ENCODE measurements around the gene PDS5B. TPM values are rescaled to one million over a fixed set of nuclear protein-coding genes. Genes with fewer than 3 reads are reported as not detected.
"Not testable (repeated sequence)": the region's sequence is repeated elsewhere in the genome, so short reads cannot be mapped to it uniquely, and the experiment has no call there.

PDS5B gene
- total and polyA plus RNA-seq, 9 of the 15 experiments (the other 6 are each of a cell fraction or from before 2014, with no cell fraction given) = 6.2 to 23.7 (median 13.1) TPM

- TF ChIP-seq U2AF2 (optimal IDR thresholded peaks at IDR 0.05; ENCODE audit: low read depth, low read length) = no peak
Observed at GRCh38 chr13:32720026-32720425, 133.8 kb downstream of the PDS5B start (continued).

DNA sequence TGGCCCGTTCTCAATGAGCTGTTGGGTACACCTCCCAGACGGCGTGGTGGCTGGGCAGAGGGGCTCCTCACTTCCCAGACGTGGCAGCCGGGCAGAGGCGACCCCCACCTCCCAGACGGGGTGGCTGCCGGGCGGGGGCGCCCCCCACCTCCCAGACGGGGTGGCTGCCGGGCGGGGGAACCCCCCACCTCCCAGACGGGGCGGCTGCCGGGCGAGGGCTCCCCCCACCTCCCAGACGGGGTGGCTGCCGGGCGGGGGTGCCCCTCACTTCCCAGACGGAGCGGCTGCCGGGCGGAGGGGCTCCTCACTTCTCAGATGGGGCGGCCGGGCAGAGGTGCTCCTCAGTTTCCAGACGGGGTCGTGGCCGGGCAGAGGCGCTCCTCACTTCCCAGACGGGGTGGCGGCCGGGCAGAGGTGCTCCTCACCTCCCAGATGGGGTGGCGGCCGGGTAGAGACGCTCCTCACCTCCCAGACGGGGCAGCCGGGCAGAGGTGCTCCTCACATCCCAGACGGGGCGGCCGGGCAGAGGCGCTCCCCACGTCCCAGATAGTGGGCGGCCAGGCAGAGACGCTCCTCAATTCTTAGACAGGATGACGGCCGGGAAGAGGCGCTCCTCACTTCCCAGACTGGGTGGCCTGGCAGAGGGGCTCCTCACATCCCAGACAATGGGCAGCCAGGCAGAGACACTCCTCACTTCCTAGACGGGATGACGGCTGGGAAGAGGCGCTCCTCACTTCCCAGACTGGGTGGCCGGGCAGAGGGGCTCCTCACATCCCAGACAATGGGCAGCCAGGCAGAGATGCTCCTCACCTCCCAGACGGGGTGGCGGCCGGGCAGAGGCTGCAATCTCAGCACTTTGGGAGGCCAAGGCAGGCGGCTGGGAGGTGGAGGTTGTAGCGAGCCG is 135.1 kb downstream of the PDS5B start:
- H2AFZ ChIP-seq (ENCODE audit: low read depth, low read length); CTCF ChIA-PET (ENCODE audit: low intra/inter-chr PET ratio); intact Hi-C loops (cut with micrococcal nuclease); H3K9ac ChIP-seq (ENCODE audit: insufficient read depth in 1 of 2, low read depth in 2 of 2, low read length in 2 of 2); H3K36me3 ChIP-seq (ENCODE audit: control insufficient read depth, insufficient read depth, low read length); H3K4me1 ChIP-seq (replicated peaks in 1 of 2; ENCODE audit: control insufficient read depth in 2 of 2, insufficient read depth in 2 of 2, low read length in 2 of 2); H3K4me2 ChIP-seq (ENCODE audit: insufficient read depth, low read length); H3K79me2 ChIP-seq (ENCODE audit: control insufficient read depth, insufficient read depth, low read length); FAIRE-seq; H3K4me3 ChIP-seq; in situ Hi-C loops (cut with MboI); DNase-seq (ENCODE audit: extremely low read depth in 1 of 4, low spot score in 3 of 4); H3K27ac ChIP-seq (ENCODE audit: extremely low read depth, low read depth, low read length); ATAC-seq; H3K27me3 ChIP-seq (ENCODE audit: control insufficient read depth in 2 of 2, insufficient read depth in 2 of 2, low read length in 2 of 2); H3K9me3 ChIP-seq (replicated peaks; ENCODE audit: control insufficient read depth, insufficient read depth, low read depth, low read length); POLR2A ChIA-PET; H3K9me1 ChIP-seq (ENCODE audit: control insufficient read depth, insufficient read depth, low read length); H4K20me1 ChIP-seq (replicated peaks; ENCODE audit: control insufficient read depth, insufficient read depth, low read length); BruUV-seq (replicated peaks): not testable (repeated sequence)
- 100% methylated on average over 1 of the region's 58 CpGs for WGBS (ENCODE audit: insufficient coverage, low coverage, missing lambda C conversion rate)

DNA sequence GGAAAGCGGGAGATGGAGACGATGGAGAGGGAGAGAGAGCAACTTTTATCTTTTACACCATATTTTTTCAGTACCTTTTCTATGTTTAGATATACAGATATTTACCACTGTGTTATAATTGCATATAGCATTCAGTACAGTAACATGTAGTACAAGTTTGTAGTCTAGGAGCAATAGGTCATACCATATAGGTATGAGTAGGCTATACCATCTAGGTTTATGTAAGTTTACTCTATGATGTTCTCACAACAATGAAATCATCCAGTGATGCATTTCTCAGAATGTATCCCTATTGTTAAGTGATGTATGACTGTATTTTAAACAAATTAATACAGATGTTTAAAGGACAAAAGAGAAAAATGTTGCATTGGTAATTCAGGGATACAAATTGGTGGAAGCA is 136.1 kb downstream of the PDS5B start:
- no peaks in the 10 kb centered on the region for H3K9me3 ChIP-seq (replicated peaks; ENCODE audit: control insufficient read depth, insufficient read depth, low read depth, low read length)
- no peak overlapping the region for H3K27ac ChIP-seq (ENCODE audit: extremely low read depth, low read depth, low read length)
- no peaks in the 10 kb centered on the region for H3K9me1 ChIP-seq (ENCODE audit: control insufficient read depth, insufficient read depth, low read length)
- no peaks in the 10 kb centered on the region; the same call in 2 of the 3 replicates for H3K36me3 ChIP-seq (ENCODE audit: control insufficient read depth, insufficient read depth, low read length)
- in situ Hi-C loops (cut with MboI) = no loop called here
- no peaks in the 10 kb centered on the region for H3K4me1 ChIP-seq (replicated peaks in 1 of 2; ENCODE audit: control insufficient read depth in 2 of 2, insufficient read depth in 2 of 2, low read length in 2 of 2)
- H3K9ac ChIP-seq (ENCODE audit: insufficient read depth in 1 of 2, low read depth in 2 of 2, low read length in 2 of 2) = no peak overlapping the region
- H3K27me3 ChIP-seq (ENCODE audit: control insufficient read depth in 2 of 2, insufficient read depth in 2 of 2, low read length in 2 of 2) = no peaks in the 10 kb centered on the region
- POLR2A ChIA-PET = no interaction called here
- WGBS (ENCODE audit: insufficient coverage, low coverage, missing lambda C conversion rate) = no CpG with 5 or more reads among the region's 2 CpGs
- H4K20me1 ChIP-seq (replicated peaks; ENCODE audit: control insufficient read depth, insufficient read depth, low read length) = no peaks in the 10 kb centered on the region
- H3K4me2 ChIP-seq (ENCODE audit: insufficient read depth, low read length) = no peak overlapping the region
- no TSS peak for BruUV-seq (replicated peaks)
- intact Hi-C loops (cut with micrococcal nuclease) = no loop called here
- H3K79me2 ChIP-seq (ENCODE audit: control insufficient read depth, insufficient read depth, low read length) = no peaks in the 10 kb centered on the region
- FAIRE-seq = no peak
- no peak overlapping the region for H2AFZ ChIP-seq (ENCODE audit: low read depth, low read length)
- no peak for DNase-seq (ENCODE audit: extremely low read depth in 1 of 4, low spot score in 3 of 4)
- no peak for ATAC-seq
- no peak overlapping the region for H3K4me3 ChIP-seq
- TF ChIP-seq KLF16 (IDR thresholded peaks at IDR 0.05) (no peak), PHF21A (IDR thresholded peaks at IDR 0.05; ENCODE audit: borderline replicate concordance, low read depth) (no peak)
- CTCF ChIA-PET (ENCODE audit: low intra/inter-chr PET ratio) = no interaction called here
